UCSD-AML1 (cell line): ENCODE measurements around the gene TRH.
A peak's percentile ranks its signal among the peaks of the same experiment; 100 is the strongest.
"Not testable (repeated sequence)": the region's sequence is repeated elsewhere in the genome, so short reads cannot be mapped to it uniquely, and the experiment has no call there.

Source experiments
- DNase-seq: peaks from one replicate; lab custom pipeline; 2025; ENCODE audit not compliant: unreplicated experiment; lab: John Stamatoyannopoulos, UW

Gene TRH

DNA sequence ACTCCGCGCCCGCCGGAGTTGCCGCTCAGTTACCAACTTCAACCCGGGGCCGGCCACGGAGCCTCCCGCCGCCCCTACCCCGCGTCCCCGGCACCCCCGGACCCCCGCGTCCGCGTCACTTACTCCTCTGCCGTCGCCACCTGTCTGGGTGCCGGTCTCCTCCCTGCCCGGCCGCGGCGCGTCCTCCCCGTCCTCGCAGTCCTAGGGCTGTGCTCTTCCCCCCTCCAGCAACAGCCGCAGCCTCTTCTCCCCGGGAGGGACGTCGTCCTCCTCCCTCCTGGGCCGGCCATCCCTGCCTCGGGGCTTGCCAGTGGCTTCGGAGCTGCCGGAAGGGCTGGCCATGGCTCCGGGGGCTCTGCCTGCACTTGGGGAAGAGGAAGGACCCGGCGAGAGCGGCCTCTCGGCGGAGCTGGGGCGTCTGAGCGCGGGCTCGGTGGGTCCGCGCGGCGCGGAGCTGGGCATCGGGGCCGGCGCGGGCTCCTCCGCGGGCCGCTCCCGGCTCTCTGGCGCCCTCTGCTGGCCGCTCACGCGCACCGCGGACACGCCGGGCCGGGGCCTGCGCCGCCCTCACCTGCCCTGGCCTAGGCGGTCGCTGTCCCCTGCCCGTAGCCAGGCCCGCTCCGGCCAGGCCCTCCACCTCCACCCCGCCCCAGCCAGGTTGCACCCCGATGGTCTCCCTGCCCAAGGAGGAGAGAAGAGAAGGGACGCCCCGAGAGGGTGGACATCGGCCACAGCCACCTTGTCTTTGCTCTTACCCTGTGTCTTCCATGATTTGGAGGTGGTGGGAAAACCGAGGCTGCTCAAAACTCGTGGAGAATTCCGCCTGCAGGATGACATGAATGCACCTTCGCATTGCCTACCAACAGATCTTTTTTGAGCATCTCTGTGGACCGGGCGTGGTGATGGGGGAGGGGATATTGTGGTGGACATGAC is 28.4 kb downstream of the TRH start:
- DNase-seq: peak; percentile 64

DNA sequence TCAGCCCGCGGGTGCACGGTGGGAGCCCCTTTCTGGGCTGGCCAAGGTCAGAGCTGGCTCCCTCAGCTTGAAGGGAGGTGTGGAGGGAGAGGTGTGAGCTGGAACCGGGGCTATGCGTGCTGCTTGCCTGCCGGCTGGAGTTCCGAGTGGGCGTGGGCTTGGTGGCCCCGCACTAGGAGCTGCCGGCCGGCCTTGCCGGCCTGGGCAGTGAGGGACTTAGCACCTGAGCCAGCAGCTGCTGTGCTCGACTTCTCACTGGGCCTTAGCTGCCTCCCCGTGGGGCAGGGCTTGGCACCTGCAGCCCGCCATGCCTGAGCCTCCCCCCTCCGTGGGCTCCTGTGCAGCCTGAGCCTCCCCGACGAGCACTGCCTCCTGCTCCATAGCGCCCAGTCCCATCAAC is 36.0 kb downstream of the TRH start:
- DNase-seq: no peak

DNA sequence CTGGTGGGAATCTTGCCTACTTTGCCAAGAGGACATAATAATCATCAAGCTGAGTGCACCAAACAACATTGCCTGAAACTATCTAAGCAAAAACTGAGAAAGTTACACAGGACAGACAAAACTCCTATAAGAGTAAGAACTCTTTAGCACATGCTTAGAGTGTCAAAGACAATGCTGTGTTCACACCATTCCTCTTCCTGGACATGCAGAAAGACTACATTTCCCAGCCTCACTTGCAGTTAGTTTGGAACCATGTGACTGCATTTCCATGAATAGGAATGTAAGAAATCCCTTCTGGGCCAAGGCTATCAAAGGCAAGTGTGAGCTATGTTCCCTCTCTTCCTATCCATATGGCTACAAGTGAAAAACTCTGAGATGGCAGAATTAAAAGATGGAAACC is 37.6 kb downstream of the TRH start:
- DNase-seq: not testable (repeated sequence)

DNA sequence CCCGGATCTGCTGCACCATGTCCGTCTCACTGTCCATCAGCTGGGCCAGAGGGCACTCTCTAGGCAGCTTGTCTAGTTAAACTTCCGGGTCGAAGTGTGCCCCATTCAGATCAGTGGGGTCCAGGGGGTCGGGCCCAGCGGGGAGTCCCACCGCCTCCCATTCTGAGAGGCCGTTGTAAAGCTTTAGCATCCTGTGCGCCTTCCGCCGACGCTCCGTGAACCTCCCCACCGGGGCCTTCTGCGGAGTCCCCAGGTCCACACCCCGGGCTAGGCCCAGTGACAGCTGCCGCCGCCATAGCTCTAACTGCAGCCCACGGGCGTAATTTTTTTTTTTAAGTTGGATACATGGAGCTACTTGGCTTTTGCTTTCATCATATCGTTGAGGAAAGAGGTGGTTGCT is 38.7 kb downstream of the TRH start:
- DNase-seq: not testable (repeated sequence)

DNA sequence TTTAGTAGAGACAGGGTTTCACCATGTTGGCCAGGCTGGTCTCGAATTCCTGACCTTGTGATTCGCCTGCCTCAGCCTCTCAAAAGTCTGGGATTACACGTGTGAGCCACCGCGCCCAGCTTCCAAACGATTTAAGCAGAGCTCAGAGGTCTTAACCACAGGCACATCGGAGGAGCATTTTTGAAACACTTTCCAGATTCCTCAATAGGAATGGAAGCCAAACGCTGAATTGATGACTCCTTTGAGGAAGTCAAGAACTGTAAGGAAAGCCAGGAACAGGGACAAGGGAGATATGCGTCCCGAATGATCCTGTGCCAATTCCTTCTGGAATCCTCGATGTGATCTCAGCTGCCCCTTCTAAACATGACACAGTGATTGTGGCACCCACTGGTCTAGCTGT is 40.0 kb downstream of the TRH start:
- no peak for DNase-seq

DNA sequence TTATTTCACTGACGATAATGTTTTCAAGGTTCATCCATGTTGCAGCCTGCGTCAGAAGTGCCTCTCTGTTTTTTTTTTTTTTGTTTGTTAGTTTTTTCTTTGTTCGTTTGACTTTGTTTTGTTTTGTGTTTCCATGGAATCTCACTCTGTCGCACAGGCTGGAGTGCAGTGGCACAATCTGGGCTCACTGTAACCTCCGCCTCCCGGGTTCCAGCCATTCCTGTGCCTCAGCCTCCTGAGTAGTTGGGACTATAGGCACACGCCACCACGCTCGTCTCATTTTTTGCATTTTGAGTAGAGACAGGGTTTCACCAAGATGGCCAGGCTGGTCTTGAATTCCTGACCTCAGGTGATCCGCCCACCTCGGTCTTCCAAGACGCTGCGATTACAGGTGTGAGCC is 43.1 kb downstream of the TRH start:
- not testable (repeated sequence) for DNase-seq

DNA sequence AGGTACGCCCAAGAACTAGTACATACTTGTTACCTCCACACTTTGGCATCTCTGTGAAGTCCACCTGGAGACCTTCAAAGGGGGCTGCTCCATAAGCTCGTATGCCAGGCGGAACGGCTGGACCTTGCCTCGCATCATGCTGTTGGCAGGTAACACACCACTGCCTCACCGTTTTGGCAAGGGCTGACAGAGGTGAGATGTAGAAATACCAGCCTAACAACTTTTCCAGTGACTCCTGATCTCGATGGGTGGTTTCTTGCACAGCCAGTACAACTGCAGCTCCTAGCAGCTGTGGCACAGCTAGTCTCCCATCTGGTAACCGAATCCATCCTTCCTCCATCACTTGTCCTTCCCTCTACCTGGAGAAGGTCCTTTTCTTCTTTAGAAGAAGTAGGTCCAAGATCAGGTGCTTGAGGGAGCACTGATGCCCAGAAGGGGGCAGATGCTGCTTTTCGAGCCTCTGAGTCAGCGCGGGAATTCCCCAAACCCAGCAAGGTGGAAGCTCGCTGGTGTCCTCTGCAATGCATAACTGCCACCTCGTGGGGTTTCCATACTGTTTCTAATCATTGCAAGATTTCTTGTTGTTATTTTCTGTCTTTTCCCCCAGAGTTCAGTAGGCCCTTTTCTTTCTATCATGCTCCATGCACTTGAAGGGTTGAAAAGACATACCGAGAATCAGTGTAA is 51.8 kb downstream of the TRH start:
- not testable (repeated sequence) for DNase-seq

DNA sequence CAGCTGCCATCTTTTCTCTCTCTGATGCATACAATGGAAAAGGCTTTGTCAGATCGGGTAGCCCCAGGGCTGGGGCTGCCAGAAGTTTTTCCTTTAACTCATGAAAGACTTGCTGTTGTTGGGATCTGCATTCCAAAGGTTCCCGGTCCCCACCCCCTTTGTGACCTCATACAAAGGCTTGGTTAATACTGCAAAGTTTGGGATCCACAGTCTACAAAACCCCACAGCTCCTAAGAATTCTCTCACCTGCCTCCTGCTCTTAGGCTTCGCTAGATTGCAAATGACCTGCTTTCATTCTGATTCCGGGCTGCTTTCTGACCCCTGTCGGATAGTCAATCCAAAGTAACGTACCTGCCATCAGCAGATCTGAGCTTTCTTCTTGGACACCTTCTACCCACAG is 52.9 kb downstream of the TRH start:
- not testable (repeated sequence) for DNase-seq
